Body of pancreas (tissue), 4 donors: ENCODE results near the gene ZNF536.

Experiments used
- CTCF ChIP-seq, 7 experiments: fragments of 450-650 bp in 4 of 7; fragments of 200-600 bp in 3 of 7; sonication (generic) in 3 of 7; IDR thresholded peaks; one replicate each; pipeline ENCODE4 v1.5.1; 2016 to 2019; ENCODE audit warnings: antibody characterized with exemption in 7 of 7
- POLR2A ChIP-seq, 3 donors: fragments of 450-650 bp; IDR thresholded peaks; one replicate each; pipeline ENCODE4 v1.6.1; 2016; ENCODE audit warnings: antibody characterized with exemption in 3 of 3, mild to moderate bottlenecking in 2 of 3

- TF ChIP-seq POLR2A (IDR thresholded peaks at IDR 0.05) (no peak), CTCF (IDR thresholded peaks at IDR 0.05) (no peak)
Observed at GRCh38 chr19:30378701-30379100, 6.5 kb downstream of the ZNF536 start.
